K562 (cell line): ENCODE data around the gene GNAS-AS1. TPM values are rescaled to one million over a fixed set of nuclear protein-coding genes. Genes with fewer than 3 reads are reported as not detected.

Experiments used
- CHD1 ChIP-seq: fragments of 200-600 bp; sonication (generic); IDR thresholded peaks from one replicate; pipeline ENCODE4 v1.6.1; 2012; ENCODE audit warnings: mild to moderate bottlenecking, moderate library complexity, low read length, inconsistent platforms
- COPS2 ChIP-seq: fragments of 450-650 bp; conservative IDR thresholded peaks from 2 replicates; pipeline ENCODE4 v1.6.1; 2016; ENCODE audit warnings: mild to moderate bottlenecking, moderate library complexity
- CREBBP ChIP-seq: IDR thresholded peaks from one replicate; pipeline ENCODE4 v1.6.1; 2012; ENCODE audit warnings: low read depth, mild to moderate bottlenecking, control low read depth, inconsistent platforms, low read length
- FIP1L1 ChIP-seq: fragments of 200-400 bp; formaldehyde crosslinking; IDR thresholded peaks from 2 replicates; pipeline ENCODE4 v1.6.1; 2018; ENCODE audit warnings: mild to moderate bottlenecking, low read depth, low read length; ENCODE audit not compliant: poor library complexity, severe bottlenecking
- FOXK1 ChIP-seq: sonication (generic); formaldehyde crosslinking; IDR thresholded peaks from 2 replicates; pipeline ENCODE4 v1.8.0; 2022; ENCODE audit warnings: missing genetic modification reagents, mild to moderate bottlenecking, borderline replicate concordance
- GATA2 ChIP-seq: sonication (generic); formaldehyde crosslinking; IDR thresholded peaks from 2 replicates; pipeline ENCODE4 v1.4.0; 2020; ENCODE audit warnings: mild to moderate bottlenecking, missing genetic modification reagents
- HNRNPL ChIP-seq: fragments of 200-400 bp; formaldehyde crosslinking; IDR thresholded peaks from 2 replicates; pipeline ENCODE4 v1.6.1; 2017; ENCODE audit warnings: low read depth, mild to moderate bottlenecking, low read length
- KDM4B ChIP-seq, 2 experiments: fragments of 450-650 bp in 1 of 2; sonication (generic) in 1 of 2; IDR thresholded peaks; 2 replicates each; pipeline ENCODE4 v1.6.1; 2016 to 2017; ENCODE audit warnings: borderline replicate concordance in 2 of 2, antibody characterized with exemption in 1 of 2, low read depth in 1 of 2, mild to moderate bottlenecking in 1 of 2
- MAZ ChIP-seq, 2 experiments: fragments of 450-650 bp in 1 of 2; sonication (generic) in 1 of 2; formaldehyde crosslinking; IDR thresholded peaks in 1 of 2; conservative IDR thresholded peaks in 1 of 2; 2 replicates each; pipeline versions ENCODE4 v1.4.0 to v1.5.0; 2020; ENCODE audit warnings: mild to moderate bottlenecking in 1 of 2, missing genetic modification reagents in 1 of 2
- MBD1 ChIP-seq: fragments of 250-450 bp; sonication (Bioruptor Pico); IDR thresholded peaks from 2 replicates; pipeline ENCODE4 v1.8.0; 2022; ENCODE audit warnings: inconsistent platforms
- PCBP2 ChIP-seq: fragments of 200-400 bp; formaldehyde crosslinking; IDR thresholded peaks from 2 replicates; pipeline ENCODE4 v1.6.1; 2018; ENCODE audit warnings: low read length, low read depth, mild to moderate bottlenecking, moderate library complexity; ENCODE audit not compliant: poor library complexity, severe bottlenecking
- SAFB2 ChIP-seq: fragments of 200-400 bp; formaldehyde crosslinking; IDR thresholded peaks from 2 replicates; pipeline ENCODE4 v1.6.1; 2018; ENCODE audit warnings: borderline replicate concordance, low read length, low read depth, moderate library complexity; ENCODE audit not compliant: severe bottlenecking
- SMAD4 ChIP-seq: fragments of 250-450 bp; sonication (Bioruptor Pico); conservative IDR thresholded peaks from 2 replicates; pipeline ENCODE4 v1.8.0; 2021; ENCODE audit warnings: inconsistent platforms, mild to moderate bottlenecking, moderate library complexity
- SNIP1 ChIP-seq: fragments of 450-650 bp; IDR thresholded peaks from 2 replicates; pipeline ENCODE4 v1.7.1; 2017; ENCODE audit warnings: low read depth, mild to moderate bottlenecking
- TAF15 ChIP-seq: fragments of 200-400 bp; formaldehyde crosslinking; IDR thresholded peaks from 2 replicates; pipeline ENCODE4 v1.6.1; 2017; ENCODE audit warnings: mild to moderate bottlenecking, low read depth, low read length, moderate library complexity
- TEAD1 ChIP-seq, 2 experiments: fragments of 450-650 bp in 1 of 2; sonication (generic) in 1 of 2; formaldehyde crosslinking; IDR thresholded peaks; 2 replicates each; pipeline versions ENCODE4 v1.4.0 to v1.8.0; 2020 to 2022; ENCODE audit warnings: mild to moderate bottlenecking in 2 of 2, missing genetic modification reagents in 1 of 2
- ZNF239 ChIP-seq: fragments of 250-450 bp; sonication (Bioruptor Pico); IDR thresholded peaks from 2 replicates; pipeline ENCODE4 v1.4.0; 2020; ENCODE audit warnings: mild to moderate bottlenecking
- ZNF274 ChIP-seq: IDR thresholded peaks from 2 replicates; pipeline ENCODE4 v1.6.1; 2011; ENCODE audit warnings: low read depth, mild to moderate bottlenecking, low read length, moderate library complexity, borderline replicate concordance
- polyA plus RNA-seq, 8 experiments: library from polyadenylated mRNA; depleted of rRNA in 4 of 8; stranded (reverse) in 5 of 8; unstranded in 3 of 8; fragments of >200 nt; fragmentation: Nextera tagmentation in 2 of 8; fragmentation: Illumina TruSeq in 1 of 8; extraction: Ambion mirVana in 2 of 8; extraction: Trizol in 1 of 8; gene quantifications; 2 replicates each; pipeline versions ENCODE4 v1.2.1 to v1.2.3, GENCODE V29; 2011 to 2014; ENCODE audit warnings: inconsistent platforms in 1 of 8, missing spikeins in 1 of 8
- total RNA-seq, 7 experiments: library from RNA; depleted of rRNA in 6 of 7; stranded (reverse); fragments of >200 nt in 6 of 7; fragmentation: Illumina TruSeq in 2 of 7; extraction: Trizol in 2 of 7; gene quantifications; 2 replicates each; pipeline versions ENCODE4 v1.2.1 to v1.2.3, GENCODE V29; 2011 to 2021; ENCODE audit warnings: low replicate concordance in 1 of 7
- TF ChIP-seq, protein P1 (sequence below): sonication (generic); formaldehyde crosslinking; IDR thresholded peaks from 2 replicates; pipeline ENCODE4 v1.8.0; 2023; ENCODE audit warnings: missing genetic modification reagents, mild to moderate bottlenecking, borderline replicate concordance

The GNAS-AS1 gene
- total and polyA plus RNA-seq, 9 of the 15 experiments (the other 6 are each of a cell fraction or from before 2014, with no cell fraction given) = 0.04 to 2.5 (median 0.25) TPM

DNA sequence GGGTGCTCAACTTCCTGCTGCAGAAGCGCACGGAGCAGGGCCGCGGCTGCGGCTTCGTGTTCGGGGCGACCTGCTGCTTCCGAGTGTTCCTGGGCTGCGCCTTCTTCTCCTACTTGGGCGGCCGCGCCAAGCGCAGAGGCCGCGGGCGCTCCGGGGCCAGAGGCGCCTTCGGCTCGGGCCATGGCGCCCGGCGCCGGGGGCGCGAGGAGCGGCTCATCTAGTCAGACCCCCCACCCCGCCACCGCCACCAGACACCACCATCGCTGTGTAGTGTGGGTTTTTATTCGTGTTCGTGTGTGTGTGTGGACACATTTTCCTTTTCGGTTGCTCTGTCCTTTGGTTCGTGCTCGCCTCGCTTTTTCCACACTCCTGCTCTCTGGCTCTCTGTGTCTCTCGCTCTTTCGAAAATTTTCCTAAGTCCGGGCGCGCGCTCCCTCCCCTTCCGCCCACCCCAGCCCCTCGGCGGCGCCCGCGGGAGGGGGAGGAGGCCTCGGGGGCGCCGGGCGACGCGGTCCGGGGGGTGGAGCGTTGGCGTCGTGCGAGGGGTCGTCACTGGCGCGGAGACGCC, 39.9 kb upstream of the GNAS-AS1 start (continued):
- no peak for TF ChIP-seq MBD1 (CRISPR knock-in tag)
- TF ChIP-seq SNIP1 = no peak
- TF ChIP-seq TEAD1 (CRISPR knock-in tag; IDR thresholded peaks at IDR 0.05) = no peak
- no peak for TF ChIP-seq PCBP2
- TF ChIP-seq, protein P1, sequence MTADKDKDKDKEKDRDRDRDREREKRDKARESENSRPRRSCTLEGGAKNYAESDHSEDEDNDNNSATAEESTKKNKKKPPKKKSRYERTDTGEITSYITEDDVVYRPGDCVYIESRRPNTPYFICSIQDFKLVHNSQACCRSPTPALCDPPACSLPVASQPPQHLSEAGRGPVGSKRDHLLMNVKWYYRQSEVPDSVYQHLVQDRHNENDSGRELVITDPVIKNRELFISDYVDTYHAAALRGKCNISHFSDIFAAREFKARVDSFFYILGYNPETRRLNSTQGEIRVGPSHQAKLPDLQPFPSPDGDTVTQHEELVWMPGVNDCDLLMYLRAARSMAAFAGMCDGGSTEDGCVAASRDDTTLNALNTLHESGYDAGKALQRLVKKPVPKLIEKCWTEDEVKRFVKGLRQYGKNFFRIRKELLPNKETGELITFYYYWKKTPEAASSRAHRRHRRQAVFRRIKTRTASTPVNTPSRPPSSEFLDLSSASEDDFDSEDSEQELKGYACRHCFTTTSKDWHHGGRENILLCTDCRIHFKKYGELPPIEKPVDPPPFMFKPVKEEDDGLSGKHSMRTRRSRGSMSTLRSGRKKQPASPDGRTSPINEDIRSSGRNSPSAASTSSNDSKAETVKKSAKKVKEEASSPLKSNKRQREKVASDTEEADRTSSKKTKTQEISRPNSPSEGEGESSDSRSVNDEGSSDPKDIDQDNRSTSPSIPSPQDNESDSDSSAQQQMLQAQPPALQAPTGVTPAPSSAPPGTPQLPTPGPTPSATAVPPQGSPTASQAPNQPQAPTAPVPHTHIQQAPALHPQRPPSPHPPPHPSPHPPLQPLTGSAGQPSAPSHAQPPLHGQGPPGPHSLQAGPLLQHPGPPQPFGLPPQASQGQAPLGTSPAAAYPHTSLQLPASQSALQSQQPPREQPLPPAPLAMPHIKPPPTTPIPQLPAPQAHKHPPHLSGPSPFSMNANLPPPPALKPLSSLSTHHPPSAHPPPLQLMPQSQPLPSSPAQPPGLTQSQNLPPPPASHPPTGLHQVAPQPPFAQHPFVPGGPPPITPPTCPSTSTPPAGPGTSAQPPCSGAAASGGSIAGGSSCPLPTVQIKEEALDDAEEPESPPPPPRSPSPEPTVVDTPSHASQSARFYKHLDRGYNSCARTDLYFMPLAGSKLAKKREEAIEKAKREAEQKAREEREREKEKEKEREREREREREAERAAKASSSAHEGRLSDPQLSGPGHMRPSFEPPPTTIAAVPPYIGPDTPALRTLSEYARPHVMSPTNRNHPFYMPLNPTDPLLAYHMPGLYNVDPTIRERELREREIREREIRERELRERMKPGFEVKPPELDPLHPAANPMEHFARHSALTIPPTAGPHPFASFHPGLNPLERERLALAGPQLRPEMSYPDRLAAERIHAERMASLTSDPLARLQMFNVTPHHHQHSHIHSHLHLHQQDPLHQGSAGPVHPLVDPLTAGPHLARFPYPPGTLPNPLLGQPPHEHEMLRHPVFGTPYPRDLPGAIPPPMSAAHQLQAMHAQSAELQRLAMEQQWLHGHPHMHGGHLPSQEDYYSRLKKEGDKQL (CRISPR knock-in tag) = no peak
- TF ChIP-seq COPS2 = no peak
- no peak for TF ChIP-seq TAF15
- no peak for TF ChIP-seq FIP1L1
- TF ChIP-seq CREBBP = no peak
- peak; percentile 74 for TF ChIP-seq CHD1
- no peak for TF ChIP-seq ZNF239 (CRISPR knock-in tag)
- no peak for TF ChIP-seq SMAD4 (CRISPR knock-in tag)
- TF ChIP-seq SAFB2 = no peak
- TF ChIP-seq FOXK1 (CRISPR knock-in tag) = no peak
- TF ChIP-seq HNRNPL = peak; percentile 49; the same call in 1 of the 2 replicates
- no peak for TF ChIP-seq GATA2
- peak in 1 of 2 experiments; percentile 58; a peak in 1 of 4 replicates for TF ChIP-seq MAZ (CRISPR knock-in tag; conservative IDR thresholded peaks at IDR 0.05 in 1 of 2, IDR thresholded peaks at IDR 0.05 in 1 of 2)
- no peak for TF ChIP-seq ZNF274
- no peak for TF ChIP-seq KDM4B (IDR thresholded peaks at IDR 0.05; ENCODE audit: borderline replicate concordance in 2 of 2, low read depth in 1 of 2)
